Heart right ventricle (tissue), 16 donors: Measurements from ENCODE around the gene SRGAP1. TPM values are rescaled to one million over a fixed set of nuclear protein-coding genes. Genes with fewer than 3 reads are reported as not detected.

Experiments used
- ATAC-seq, 8 donors: fragments of 200-7000 bp; cut with Tn5 transposase; one replicate each; pipeline ENCODE4 v1.9.1; 2020; ENCODE audit warnings: mild to moderate bottlenecking in 8 of 8, moderate library complexity in 8 of 8, moderate number of reproducible peaks in 1 of 8
- DNase-seq, 2 donors: peaks; one replicate each; pipeline ENCODE4 v3.0.0-alpha.2; 2020
- H3K27ac ChIP-seq, 10 donors: fragments of 200-600 bp; sonication (generic) in 2 of 10; one replicate each; pipeline versions ENCODE4 v1.5.0 to v1.8.0; 2020 to 2022; ENCODE audit warnings: mild to moderate bottlenecking in 3 of 10
- H3K27me3 ChIP-seq, 7 donors: fragments of 200-600 bp; one replicate each; pipeline ENCODE4 v1.8.0; 2021 to 2022; ENCODE audit warnings: mild to moderate bottlenecking in 2 of 7
- H3K36me3 ChIP-seq, 9 donors: fragments of 200-600 bp; sonication (generic) in 1 of 9; one replicate each; pipeline versions ENCODE4 v1.5.0 to v1.8.0; 2020 to 2022; ENCODE audit warnings: mild to moderate bottlenecking in 2 of 9
- H3K4me1 ChIP-seq, 9 donors: fragments of 200-600 bp; sonication (generic) in 1 of 9; one replicate each; pipeline versions ENCODE4 v1.5.0 to v1.8.0; 2020 to 2022; ENCODE audit warnings: mild to moderate bottlenecking in 4 of 9
- H3K4me3 ChIP-seq, 10 donors: fragments of 200-600 bp; sonication (generic) in 2 of 10; one replicate each; pipeline versions ENCODE4 v1.5.0 to v1.8.0; 2020 to 2022; ENCODE audit warnings: mild to moderate bottlenecking in 7 of 10, moderate library complexity in 2 of 10
- H3K9me3 ChIP-seq, 11 donors: fragments of 200-600 bp in 10 of 11; sonication (generic) in 2 of 11; one replicate each; pipeline versions ENCODE4 v1.5.0 to v1.8.0; 2013 to 2022; ENCODE audit warnings: mild to moderate bottlenecking in 2 of 11, control low read depth in 1 of 11, moderate library complexity in 1 of 11
- WGBS, 2 donors: extraction: QIAGEN DNeasy Blood & Tissue Kit; methylation state at CpG; one replicate each; pipeline ENCODE4 v1.1.7; 2013; ENCODE audit warnings: inconsistent platforms in 1 of 2; 5-methylcytosine and 5-hydroxymethylcytosine counted together
- intact Hi-C, 10 donors: fragments of 100-400 bp; cut with DNase I; formaldehyde crosslinking; loops; one replicate each; pipeline versions ENCODE4 v1.11.1 to v1.14.2; 2022
- polyA plus RNA-seq, 2 donors: library from polyadenylated mRNA; stranded (reverse); fragments of 200-250 nt; gene quantifications; one replicate each; pipeline ENCODE4 v1.2.3, GENCODE V29; 2013
- total RNA-seq, 10 donors: library from RNA; stranded (reverse); fragmentation: NEBNext Ultra II Directional in 3 of 10; extraction: Animal tissue kit (Norgen Biotek cat#: 25700) in 3 of 10; gene quantifications; one replicate each; pipeline versions ENCODE4 v1.2.1 to v1.2.4, GENCODE V29; 2021 to 2023
- TF ChIP-seq, protein P1 (sequence below), 9 donors: fragments of 200-600 bp; sonication (generic) in 2 of 9; IDR thresholded peaks; one replicate each; pipeline versions ENCODE4 v1.5.0 to v1.8.0; 2021 to 2022; ENCODE audit warnings: antibody characterized with exemption in 9 of 9, mild to moderate bottlenecking in 5 of 9, moderate library complexity in 1 of 9
- donor health status: Arrhythmogenic right ventricular cardiomyopathy.
- donor health status: ischemic (EF 13 %, LVEDD 7.1; RV severe dilation, severe dysfunction).
- donor health status: healthy with polysubstance abuse.
- donor health status: DM: no; HTN: yes; CAD: no.
- donor health status: DM: no; HTN: no; CAD: no.
- donor health status: ischemic (EF 25% LVEDD 6.9; RV normal size, moderate dysfunction).
- donor health status: ischemic (EF 25% LVEDD 5.7; RV mildly dilated, moderate dysfunction).
- donor health status: healthy.
- donor health status: DM: yes; HTN: yes; CAD: no.
- donor health status: Ischemic cardiomyopathy.
- donor health status: ischemic (EF 35%, LVEDD 5.7; RV mildly dilated, moderate dysfunction).
- donor health status: nonischemic (EF 11% LVEDD 7.7; RV severe dilation, severe dysfunction).
- donor health status: DM: yes; HTN: yes; CAD: no.
- donor health status: PGD.
- donor health status: ischemic (EF 29% LVEDD 5.4; RV normal size, mild dysfunction).
- donor health status: nonischemic (EF 23%, LVEDD 6.1; RV moderate dilation, normal function).

The SRGAP1 gene
- total and polyA plus RNA-seq, 12 donors, result 1.3 to 6.4 (median 3.6) TPM

DNA sequence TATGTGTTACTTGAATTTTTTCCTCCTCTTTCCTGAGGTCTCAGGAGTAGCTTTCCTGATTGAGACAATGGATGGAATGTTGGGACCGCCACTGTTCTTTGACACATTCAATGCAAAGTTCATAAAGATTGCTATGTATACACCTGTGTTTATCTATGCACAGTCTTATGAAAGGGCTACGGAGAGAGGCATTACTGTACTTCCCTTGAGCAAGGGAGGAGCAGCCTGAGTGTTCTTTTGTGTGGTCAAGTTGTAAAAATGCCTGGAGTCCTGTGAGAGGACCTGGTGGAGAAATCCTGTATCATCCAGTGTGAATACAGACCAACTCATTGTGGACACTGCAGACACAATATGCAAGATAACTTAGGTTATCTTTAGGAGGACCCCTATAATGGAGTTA, 1.2 kb downstream of the SRGAP1 start:
- H3K4me3 ChIP-seq, result peak overlapping the region in 8 of 10 donors; percentile 68 to 98 (median 90)
- intact Hi-C loops, result loop anchor here in 7 of 10 donors (2.0 to 10.0 kb wide), 8 partner anchors 99 to 559 kb away; partner anchors contain the start of gene XPOT (in 1 of the 7)
- DNase-seq (no peak), ATAC-seq (no peak)
- H3K9me3 ChIP-seq, result no peaks in the 10 kb centered on the region
- H3K27me3 ChIP-seq, result no peaks in the 10 kb centered on the region
- WGBS, 2 donors, result 38 to 41% methylated on average over 2 of the region's 2 CpGs
- TF ChIP-seq, protein P1, sequence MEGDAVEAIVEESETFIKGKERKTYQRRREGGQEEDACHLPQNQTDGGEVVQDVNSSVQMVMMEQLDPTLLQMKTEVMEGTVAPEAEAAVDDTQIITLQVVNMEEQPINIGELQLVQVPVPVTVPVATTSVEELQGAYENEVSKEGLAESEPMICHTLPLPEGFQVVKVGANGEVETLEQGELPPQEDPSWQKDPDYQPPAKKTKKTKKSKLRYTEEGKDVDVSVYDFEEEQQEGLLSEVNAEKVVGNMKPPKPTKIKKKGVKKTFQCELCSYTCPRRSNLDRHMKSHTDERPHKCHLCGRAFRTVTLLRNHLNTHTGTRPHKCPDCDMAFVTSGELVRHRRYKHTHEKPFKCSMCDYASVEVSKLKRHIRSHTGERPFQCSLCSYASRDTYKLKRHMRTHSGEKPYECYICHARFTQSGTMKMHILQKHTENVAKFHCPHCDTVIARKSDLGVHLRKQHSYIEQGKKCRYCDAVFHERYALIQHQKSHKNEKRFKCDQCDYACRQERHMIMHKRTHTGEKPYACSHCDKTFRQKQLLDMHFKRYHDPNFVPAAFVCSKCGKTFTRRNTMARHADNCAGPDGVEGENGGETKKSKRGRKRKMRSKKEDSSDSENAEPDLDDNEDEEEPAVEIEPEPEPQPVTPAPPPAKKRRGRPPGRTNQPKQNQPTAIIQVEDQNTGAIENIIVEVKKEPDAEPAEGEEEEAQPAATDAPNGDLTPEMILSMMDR (IDR thresholded peaks at IDR 0.05), result no peak
- H3K4me1 ChIP-seq, result peaks cover 0 to 45% (median 13%) of the 10 kb centered on the region in 9 donors
- H3K27ac ChIP-seq, result no peak overlapping the region
- H3K36me3 ChIP-seq, result no peaks in the 10 kb centered on the region

DNA sequence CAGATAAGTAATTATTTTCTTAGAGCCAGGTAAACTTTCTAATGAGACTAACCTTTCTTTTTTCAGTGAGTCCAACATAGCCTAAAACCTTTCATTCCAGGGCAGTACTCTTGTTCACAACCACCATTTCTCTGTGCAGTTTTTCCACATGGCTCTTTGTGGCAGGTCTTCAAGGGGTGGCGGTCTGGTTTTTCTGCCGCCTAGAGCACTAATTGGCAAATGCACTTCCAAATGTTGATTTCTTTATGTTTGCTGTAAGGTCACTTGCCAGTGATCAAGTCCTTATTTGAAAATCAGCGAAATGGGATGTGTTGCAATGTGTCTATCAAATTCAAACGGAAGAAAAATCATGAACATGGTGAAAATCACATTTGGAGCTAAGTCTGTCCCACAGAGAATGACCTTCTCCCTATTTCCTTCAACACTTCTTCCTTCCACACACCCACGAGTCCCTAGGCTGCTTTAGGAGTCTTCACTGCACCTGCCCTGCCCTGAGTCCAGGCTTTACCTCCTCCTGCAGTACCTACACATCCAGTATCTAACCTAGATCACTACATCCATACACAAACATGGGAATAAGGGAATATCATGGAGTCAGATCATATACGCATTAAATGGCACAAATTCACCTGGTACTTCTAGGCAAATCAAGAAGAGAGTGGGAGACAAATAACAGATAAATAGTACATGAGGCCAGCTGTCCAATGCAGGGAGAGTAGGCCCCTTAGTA, 1.9 kb downstream of the SRGAP1 start:
- TF ChIP-seq, protein P1 (IDR thresholded peaks at IDR 0.05), result no peak
- Histone ChIP-seq H3K27me3 (no peaks in the 10 kb centered on the region), H3K4me3 (peak overlapping the region in 7 of 10 donors; percentile 68 to 98 (median 92)), H3K4me1 (peaks cover 0 to 45% (median 13%) of the 10 kb centered on the region in 9 donors), H3K36me3 (no peaks in the 10 kb centered on the region), H3K9me3 (no peaks in the 10 kb centered on the region), H3K27ac (no peak overlapping the region)
- DNase-seq, result no peak
- intact Hi-C loops, result loop anchor here in 6 of 10 donors (5.0 to 10.0 kb wide), 7 partner anchors 98 to 558 kb away; partner anchors contain the start of gene XPOT (in 1 of the 6)
- no peak for ATAC-seq
- WGBS, 2 donors, result 84 to 88% methylated on average over 6 of the region's 6 CpGs

DNA sequence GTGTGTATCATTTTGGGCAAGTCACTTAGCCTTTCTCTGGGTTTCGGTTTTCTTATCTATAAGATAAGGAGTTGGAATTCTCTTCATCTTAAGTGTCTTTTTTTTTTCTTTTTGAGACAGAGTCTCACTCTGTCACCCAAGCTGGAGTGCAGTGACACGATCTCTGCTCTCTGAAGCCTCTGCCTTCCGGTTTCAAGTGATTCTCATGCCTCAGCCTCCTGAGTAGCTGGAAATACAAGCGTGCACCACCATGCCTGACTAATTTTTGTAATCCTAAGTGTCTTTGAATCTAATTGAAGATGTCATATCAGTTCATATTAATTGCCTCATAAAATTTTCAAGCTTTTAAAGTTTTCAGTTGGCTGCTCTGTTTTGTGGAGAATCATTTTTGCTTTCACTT, 4.0 kb downstream of the SRGAP1 start:
- DNase-seq, result no peak
- Histone ChIP-seq H3K4me3 (no peak overlapping the region), H3K27ac (no peak overlapping the region), H3K9me3 (no peaks in the 10 kb centered on the region), H3K27me3 (no peaks in the 10 kb centered on the region), H3K4me1 (peaks cover 0 to 39% (median 13%) of the 10 kb centered on the region in 9 donors), H3K36me3 (no peaks in the 10 kb centered on the region)
- TF ChIP-seq, protein P1 (IDR thresholded peaks at IDR 0.05), result no peak
- no peak for ATAC-seq
- 74 to 79% methylated on average over 4 of the region's 4 CpGs for WGBS, 2 donors
- intact Hi-C loops, result loop anchor here in 6 of 10 donors (5.0 to 10.0 kb wide), 7 partner anchors 96 to 556 kb away; partner anchors contain the start of gene XPOT (in 1 of the 6)

DNA sequence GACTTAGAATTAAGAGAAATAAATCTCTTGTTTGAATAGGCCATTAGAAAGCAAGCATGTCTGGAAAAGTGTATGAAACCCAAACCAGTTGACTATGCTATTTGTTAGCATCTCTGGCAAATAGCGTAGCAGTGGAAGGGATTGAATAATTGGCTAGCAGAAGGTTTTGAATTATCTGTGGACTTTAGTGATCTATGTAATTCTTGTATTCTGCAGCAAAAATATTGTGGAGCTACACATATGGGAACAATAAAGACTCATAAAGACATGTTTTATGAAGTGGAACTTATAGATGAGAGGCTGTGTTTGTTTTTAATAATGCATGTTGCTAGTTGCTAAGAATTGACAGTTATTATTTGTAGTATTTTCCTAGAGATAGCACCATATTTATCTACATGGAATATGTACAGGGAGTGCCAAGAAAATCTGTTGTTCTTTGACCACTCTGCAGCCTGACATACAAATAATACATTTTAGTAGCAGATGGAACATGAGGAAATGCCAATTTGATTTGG, 4.7 kb downstream of the SRGAP1 start:
- WGBS, 2 donors, result 90 to 96% methylated on average over 1 of the region's 1 CpG
- DNase-seq, result no peak
- Histone ChIP-seq H3K4me1 (peaks cover 0 to 38% (median 13%) of the 10 kb centered on the region in 9 donors), H3K4me3 (no peak overlapping the region), H3K27me3 (no peaks in the 10 kb centered on the region), H3K27ac (no peak overlapping the region), H3K36me3 (no peaks in the 10 kb centered on the region), H3K9me3 (no peaks in the 10 kb centered on the region)
- no peak for ATAC-seq
- TF ChIP-seq, protein P1 (IDR thresholded peaks at IDR 0.05), result no peak
- intact Hi-C loops, result loop anchor here in 6 of 10 donors (5.0 to 10.0 kb wide), 7 partner anchors 96 to 556 kb away; partner anchors contain the start of gene XPOT (in 1 of the 6)
